NCI-H2081 treated with DMSO at 0.1 percent for 48 hours (cell line): Measurements from ENCODE around the gene TGM2.

Experiments used
- DNase-seq: peaks from one replicate; lab custom pipeline; 2025; lab: John Stamatoyannopoulos, UW

TGM2 gene

GRCh38 chr20:38199501-38200390 is 34.7 kb upstream of the TGM2 start:
- DNase-seq = no peak

- no peak for DNase-seq
Measured at GRCh38 chr20:38198238-38198861, 33.3 kb upstream of the TGM2 start.

GRCh38 chr20:38197619-38198018 is 32.5 kb upstream of the TGM2 start:
- no peak for DNase-seq

- no peak for DNase-seq
Measured at GRCh38 chr20:38197217-38197616, 32.1 kb upstream of the TGM2 start.

GRCh38 chr20:38196592-38196991 is 31.5 kb upstream of the TGM2 start:
- no peak for DNase-seq

- DNase-seq = no peak
Measured at GRCh38 chr20:38196076-38196475, 31.0 kb upstream of the TGM2 start.

GRCh38 chr20:38195521-38195920 is 30.5 kb upstream of the TGM2 start:
- no peak for DNase-seq

GRCh38 chr20:38194971-38195504 is 30.0 kb upstream of the TGM2 start:
- DNase-seq = no peak

GRCh38 chr20:38193586-38194105 is 28.6 kb upstream of the TGM2 start:
- no peak for DNase-seq

GRCh38 chr20:38192323-38192885 is 27.3 kb upstream of the TGM2 start:
- DNase-seq = no peak

GRCh38 chr20:38191654-38192053 is 26.6 kb upstream of the TGM2 start:
- no peak for DNase-seq

GRCh38 chr20:38190936-38191371 is 25.9 kb upstream of the TGM2 start:
- DNase-seq = no peak

GRCh38 chr20:38190166-38190565 is 25.1 kb upstream of the TGM2 start:
- no peak for DNase-seq

- no peak for DNase-seq
Measured at GRCh38 chr20:38187517-38187916, 22.4 kb upstream of the TGM2 start.

GRCh38 chr20:38186788-38187221 is 21.7 kb upstream of the TGM2 start:
- no peak for DNase-seq

- DNase-seq = no peak
Measured at GRCh38 chr20:38184101-38184500, 19.0 kb upstream of the TGM2 start.

GRCh38 chr20:38181971-38182370 is 16.9 kb upstream of the TGM2 start:
- no peak for DNase-seq

GRCh38 chr20:38181207-38181801 is 16.2 kb upstream of the TGM2 start:
- no peak for DNase-seq

- DNase-seq = no peak
Measured at GRCh38 chr20:38180781-38181180, 15.7 kb upstream of the TGM2 start.

- no peak for DNase-seq
Measured at GRCh38 chr20:38179846-38180245, 14.8 kb upstream of the TGM2 start.

GRCh38 chr20:38178581-38178980 is 13.5 kb upstream of the TGM2 start:
- DNase-seq = no peak

GRCh38 chr20:38178065-38178491 is 13.0 kb upstream of the TGM2 start:
- DNase-seq = no peak
